Astrocyte (in vitro differentiated cells and primary cell): ENCODE results near the gene NSUN3. TPM values are rescaled to one million over a fixed set of nuclear protein-coding genes. Genes with fewer than 3 reads are reported as not detected.

Experiments
- DNase-seq: peaks from one replicate; pipeline ENCODE4 v3.0.0-alpha.2; 2010; ENCODE audit warnings: low read depth
- FAIRE-seq: peaks from 2 replicates; lab custom pipeline; 2011; peaks lifted over from hg19 to GRCh38; lab: Jason Lieb, UNC
- H2AFZ ChIP-seq: 2 replicates; pipeline ENCODE4 v1.6.0; 2012; ENCODE audit warnings: low read depth, low read length, inconsistent platforms
- H3K27ac ChIP-seq: 2 replicates; pipeline ENCODE4 v1.5.1; 2011; ENCODE audit warnings: low read depth, low read length, inconsistent platforms
- H3K27me3 ChIP-seq: 2 replicates; pipeline ENCODE4 v1.6.0; 2011; ENCODE audit warnings: low read length, inconsistent platforms; ENCODE audit not compliant: insufficient read depth
- H3K36me3 ChIP-seq: 2 replicates; pipeline ENCODE4 v1.5.1; 2011; ENCODE audit warnings: low read length, inconsistent platforms; ENCODE audit not compliant: insufficient read depth
- H3K4me1 ChIP-seq: 2 replicates; pipeline ENCODE4 v1.5.1; 2011; ENCODE audit warnings: low read length, inconsistent platforms; ENCODE audit not compliant: insufficient read depth
- H3K4me2 ChIP-seq: 2 replicates; pipeline ENCODE4 v1.6.0; 2012; ENCODE audit warnings: low read length, inconsistent platforms
- H3K4me3 ChIP-seq: 2 replicates; pipeline ENCODE4 v1.5.1; 2011; ENCODE audit warnings: low read depth, mild to moderate bottlenecking, low read length, inconsistent platforms; ENCODE audit not compliant: insufficient read depth
- H3K79me2 ChIP-seq: 2 replicates; pipeline ENCODE4 v1.6.0; 2012; ENCODE audit warnings: mild to moderate bottlenecking, low read length, inconsistent platforms; ENCODE audit not compliant: insufficient read depth
- H3K9ac ChIP-seq: 2 replicates; pipeline ENCODE4 v1.6.0; 2012; ENCODE audit warnings: mild to moderate bottlenecking, low read length, inconsistent platforms
- H3K9me3 ChIP-seq: 2 replicates; pipeline ENCODE4 v1.5.1; 2012; ENCODE audit warnings: low read depth, mild to moderate bottlenecking, low read length, inconsistent platforms; ENCODE audit not compliant: insufficient read depth
- H4K20me1 ChIP-seq: 2 replicates; pipeline ENCODE4 v1.6.0; 2012; ENCODE audit warnings: low read length, inconsistent platforms; ENCODE audit not compliant: insufficient read depth
- H3K27ac Mint-ChIP-seq: one replicate; pipeline ENCODE4 v1.8.0; 2021; ENCODE audit warnings: mild to moderate bottlenecking, mixed read lengths; ENCODE audit not compliant: unreplicated experiment
- H3K27me3 Mint-ChIP-seq: one replicate; pipeline ENCODE4 v1.8.0; 2021; ENCODE audit warnings: low read depth, mixed read lengths; ENCODE audit not compliant: unreplicated experiment
- H3K36me3 Mint-ChIP-seq: one replicate; pipeline ENCODE4 v1.8.0; 2021; ENCODE audit warnings: low read depth, mixed read lengths; ENCODE audit not compliant: unreplicated experiment
- H3K4me1 Mint-ChIP-seq: one replicate; pipeline ENCODE4 v1.8.0; 2021; ENCODE audit warnings: low read depth, mixed read lengths; ENCODE audit not compliant: unreplicated experiment
- H3K4me3 Mint-ChIP-seq: one replicate; pipeline ENCODE4 v1.8.0; 2021; ENCODE audit warnings: mild to moderate bottlenecking, moderate library complexity, mixed read lengths; ENCODE audit not compliant: unreplicated experiment
- H3K9me3 Mint-ChIP-seq: one replicate; pipeline ENCODE4 v1.8.0; 2021; ENCODE audit warnings: mild to moderate bottlenecking, mixed read lengths; ENCODE audit not compliant: unreplicated experiment
- EZH2 ChIP-seq: IDR thresholded peaks from 2 replicates; pipeline ENCODE4 v1.6.1; 2012; ENCODE audit warnings: mild to moderate bottlenecking, low read length, inconsistent platforms; ENCODE audit not compliant: insufficient read depth
- total RNA-seq: library from RNA; stranded (reverse); gene quantifications from 2 replicates; pipeline ENCODE4 v1.2.1, GENCODE V29; 2021
- TF ChIP-seq, protein P1 (sequence below): IDR thresholded peaks from 2 replicates; pipeline ENCODE4 v1.5.1; 2011; ENCODE audit warnings: low read depth, mild to moderate bottlenecking, inconsistent platforms, low read length, moderate library complexity; ENCODE audit not compliant: insufficient read depth

NSUN3 gene
- total RNA-seq, 1 donor from 2014 or later: 10.3 TPM

DNA sequence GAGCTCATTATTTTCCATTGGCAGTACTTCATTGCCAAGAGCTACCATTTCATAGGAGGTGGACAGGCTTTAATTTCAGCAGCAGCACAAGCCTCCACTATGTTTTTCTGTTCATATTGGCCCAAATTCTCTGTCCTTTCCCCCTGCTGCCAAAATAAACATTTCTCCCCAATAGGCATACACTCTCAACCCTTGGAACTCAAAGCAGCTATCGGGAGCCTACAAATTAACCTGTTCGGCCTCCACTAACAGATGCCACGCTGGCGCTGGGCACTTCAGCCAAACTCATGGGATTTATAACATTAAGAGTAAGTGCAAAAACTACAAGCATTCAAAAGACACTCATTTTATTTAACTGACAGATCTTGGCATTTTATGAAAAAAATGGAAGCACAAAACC, 95.7 kb downstream of the NSUN3 start:
- no peaks in the 10 kb centered on the region for H4K20me1 ChIP-seq
- H3K4me1 ChIP-seq: peaks cover 10% of the 10 kb centered on the region
- FAIRE-seq (no peak), DNase-seq (no peak)
- Mint-ChIP-seq H3K27me3 (no peaks in the 10 kb centered on the region), H3K27ac (no peak overlapping the region), H3K36me3 (no peaks in the 10 kb centered on the region), H3K4me1 (no peaks in the 10 kb centered on the region), H3K9me3 (no peaks in the 10 kb centered on the region), H3K4me3 (no peak overlapping the region)
- peak overlapping the region; percentile 26 for H2AFZ ChIP-seq
- no peak overlapping the region for H3K27ac ChIP-seq
- peak overlapping the region; percentile 83 for H3K4me2 ChIP-seq
- no peaks in the 10 kb centered on the region for H3K36me3 ChIP-seq
- H3K9ac ChIP-seq: no peak overlapping the region
- H3K4me3 ChIP-seq: peak overlapping the region; percentile 51
- no peaks in the 10 kb centered on the region for H3K79me2 ChIP-seq
- TF ChIP-seq EZH2: no peak
- TF ChIP-seq, protein P1, sequence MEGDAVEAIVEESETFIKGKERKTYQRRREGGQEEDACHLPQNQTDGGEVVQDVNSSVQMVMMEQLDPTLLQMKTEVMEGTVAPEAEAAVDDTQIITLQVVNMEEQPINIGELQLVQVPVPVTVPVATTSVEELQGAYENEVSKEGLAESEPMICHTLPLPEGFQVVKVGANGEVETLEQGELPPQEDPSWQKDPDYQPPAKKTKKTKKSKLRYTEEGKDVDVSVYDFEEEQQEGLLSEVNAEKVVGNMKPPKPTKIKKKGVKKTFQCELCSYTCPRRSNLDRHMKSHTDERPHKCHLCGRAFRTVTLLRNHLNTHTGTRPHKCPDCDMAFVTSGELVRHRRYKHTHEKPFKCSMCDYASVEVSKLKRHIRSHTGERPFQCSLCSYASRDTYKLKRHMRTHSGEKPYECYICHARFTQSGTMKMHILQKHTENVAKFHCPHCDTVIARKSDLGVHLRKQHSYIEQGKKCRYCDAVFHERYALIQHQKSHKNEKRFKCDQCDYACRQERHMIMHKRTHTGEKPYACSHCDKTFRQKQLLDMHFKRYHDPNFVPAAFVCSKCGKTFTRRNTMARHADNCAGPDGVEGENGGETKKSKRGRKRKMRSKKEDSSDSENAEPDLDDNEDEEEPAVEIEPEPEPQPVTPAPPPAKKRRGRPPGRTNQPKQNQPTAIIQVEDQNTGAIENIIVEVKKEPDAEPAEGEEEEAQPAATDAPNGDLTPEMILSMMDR: no peak
- H3K27me3 ChIP-seq: no peaks in the 10 kb centered on the region
- no peaks in the 10 kb centered on the region for H3K9me3 ChIP-seq

DNA sequence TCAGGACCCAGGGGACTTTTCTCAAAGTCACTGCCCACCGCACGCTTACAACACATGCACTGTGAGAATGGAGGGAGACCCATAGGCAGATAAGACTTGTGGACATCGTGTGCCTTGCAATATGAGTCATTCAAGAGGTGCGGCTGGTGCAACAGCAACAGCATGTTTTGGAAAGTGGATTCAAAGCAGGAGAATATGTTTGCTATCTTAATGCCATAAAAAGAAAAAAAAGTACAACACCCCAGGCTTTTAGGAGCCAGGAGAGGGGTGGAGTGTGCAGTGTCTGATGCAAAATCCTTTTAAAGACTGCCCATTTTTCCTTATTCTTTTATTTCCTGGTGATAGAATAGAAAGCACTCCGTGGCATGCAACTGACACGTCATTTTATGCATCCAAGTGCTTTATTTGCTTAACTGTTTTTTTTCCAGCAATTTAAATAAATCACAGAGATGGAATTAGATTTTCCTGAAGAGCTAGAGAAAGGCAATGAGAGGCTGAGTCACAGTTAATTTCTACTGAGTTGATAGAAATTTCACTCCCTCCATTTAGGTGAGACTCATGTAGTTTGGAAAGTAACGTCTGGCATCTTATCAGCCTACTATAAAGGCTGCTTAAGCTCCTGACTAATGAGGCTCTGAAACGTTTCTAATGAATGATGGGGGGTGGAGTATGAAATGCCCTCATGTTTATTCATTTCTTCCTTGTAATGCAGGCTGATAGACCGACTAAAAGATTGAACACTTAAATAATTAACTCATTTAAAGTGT, 96.4 kb downstream of the NSUN3 start:
- Histone ChIP-seq H4K20me1 (no peaks in the 10 kb centered on the region), H3K4me3 (peak overlapping the region; percentile 51), H2AFZ (peak overlapping the region; percentile 26), H3K27ac (peak overlapping the region; percentile 8), H3K9me3 (no peaks in the 10 kb centered on the region), H3K4me1 (peaks cover 10% of the 10 kb centered on the region), H3K9ac (peak overlapping the region; percentile 18), H3K79me2 (no peaks in the 10 kb centered on the region), H3K4me2 (peak overlapping the region; percentile 83), H3K27me3 (no peaks in the 10 kb centered on the region), H3K36me3 (no peaks in the 10 kb centered on the region)
- Mint-ChIP-seq H3K4me3 (no peak overlapping the region), H3K9me3 (no peaks in the 10 kb centered on the region), H3K27me3 (no peaks in the 10 kb centered on the region), H3K36me3 (no peaks in the 10 kb centered on the region), H3K27ac (no peak overlapping the region), H3K4me1 (no peaks in the 10 kb centered on the region)
- FAIRE-seq (no peak), DNase-seq (peak; percentile 73)
- TF ChIP-seq, protein P1: peak; percentile 12
- TF ChIP-seq EZH2: no peak

DNA sequence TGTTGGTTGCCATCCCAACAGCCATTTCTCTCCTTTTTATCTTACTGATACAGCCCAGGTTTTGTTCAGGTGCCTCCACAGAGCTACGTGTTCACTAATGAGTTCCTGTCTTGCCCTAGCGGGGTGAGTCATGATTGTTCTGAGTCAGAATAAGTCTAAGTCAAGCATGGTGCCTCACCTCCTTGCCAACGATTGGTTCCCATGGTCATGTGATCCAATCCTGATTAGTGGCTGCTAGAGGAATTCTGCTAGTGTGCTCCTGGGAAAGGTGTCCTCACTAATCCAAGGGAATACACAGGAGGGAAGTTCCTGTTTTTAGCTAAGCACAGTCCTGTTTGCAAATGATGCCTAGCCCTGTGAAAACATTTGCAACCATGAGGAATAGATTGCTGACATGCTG, 99.8 kb downstream of the NSUN3 start:
- TF ChIP-seq, protein P1: no peak
- no peak for TF ChIP-seq EZH2
- H2AFZ ChIP-seq: no peak overlapping the region
- DNase-seq: peak; percentile 71

More for the DNA sequence above, 99.8 kb downstream of the NSUN3 start:
- Histone ChIP-seq H3K9me3 (no peaks in the 10 kb centered on the region), H3K79me2 (no peaks in the 10 kb centered on the region), H3K9ac (no peak overlapping the region), H3K4me2 (peak overlapping the region; percentile 11), H3K4me1 (peaks cover 10% of the 10 kb centered on the region), H3K27me3 (no peaks in the 10 kb centered on the region), H3K4me3 (no peak overlapping the region), H3K27ac (no peak overlapping the region), H4K20me1 (no peaks in the 10 kb centered on the region), H3K36me3 (no peaks in the 10 kb centered on the region)
- no peak for FAIRE-seq
- H3K4me1 Mint-ChIP-seq: no peaks in the 10 kb centered on the region
- no peak overlapping the region for H3K27ac Mint-ChIP-seq
- H3K9me3 Mint-ChIP-seq: peaks cover 2% of the 10 kb centered on the region
- H3K27me3 Mint-ChIP-seq: peaks cover 1% of the 10 kb centered on the region
- no peaks in the 10 kb centered on the region for H3K36me3 Mint-ChIP-seq
- no peak overlapping the region for H3K4me3 Mint-ChIP-seq
